Endothelial cell of umbilical vein (primary cell): ENCODE results near the gene SLC44A2. TPM values are rescaled to one million over a fixed set of nuclear protein-coding genes. Genes with fewer than 3 reads are reported as not detected.

Source experiments
- BruUV-seq: library from RNA; stranded (reverse); fragments of 400-500 nt; replicated peaks from 2 replicates; lab custom pipeline; 2021; lab: Mats Ljungman, UMichigan
- CTCF ChIA-PET: fragments of 300-600, 350-600 bp; sonication (Branson Sonifier 250); formaldehyde crosslinking; loops from one replicate; lab custom pipeline; 2021; ENCODE audit warnings: antibody characterized with exemption, inconsistent platforms; lab: Charles Lee
- POLR2A ChIA-PET: fragments of 300-600, 350-600 bp; sonication (Branson Sonifier 250); formaldehyde crosslinking; loops from one replicate; lab custom pipeline; 2021; ENCODE audit warnings: antibody characterized with exemption, inconsistent platforms; lab: Charles Lee
- DNase-seq: peaks from one replicate; pipeline ENCODE4 v3.0.0-alpha.2; 2011; ENCODE audit warnings: low read depth, low spot score
- FAIRE-seq: peaks from 2 replicates; lab custom pipeline; 2011; peaks lifted over from hg19 to GRCh38; lab: Jason Lieb, UNC
- H2AFZ ChIP-seq: 2 replicates; pipeline ENCODE4 v1.6.0; 2012; ENCODE audit warnings: low read depth, low read length, control low read depth, inconsistent platforms
- H3K27ac ChIP-seq: 2 replicates; pipeline ENCODE4 v1.5.1; 2011; ENCODE audit warnings: low read depth, mild to moderate bottlenecking, control low read depth, low read length, moderate library complexity; ENCODE audit not compliant: insufficient read depth
- H3K27me3 ChIP-seq, 2 experiments: 2 replicates each; pipeline versions ENCODE4 v1.6.0 to v1.6.1; 2011; ENCODE audit warnings: low read length in 2 of 2, mixed read lengths in 1 of 2; ENCODE audit not compliant: control insufficient read depth in 2 of 2, insufficient read depth in 2 of 2
- H3K36me3 ChIP-seq, 2 experiments: 2 replicates in 1 of 2; 3 replicates in 1 of 2; pipeline ENCODE4 v1.5.1; 2011; ENCODE audit warnings: low read length in 2 of 2, mild to moderate bottlenecking in 1 of 2, moderate library complexity in 1 of 2; ENCODE audit not compliant: control insufficient read depth in 2 of 2, insufficient read depth in 2 of 2; ENCODE audit errors: extremely low read depth in 1 of 2
- H3K4me1 ChIP-seq: 3 replicates; pipeline ENCODE4 v1.5.1; 2011; ENCODE audit warnings: mild to moderate bottlenecking, low read length; ENCODE audit not compliant: control insufficient read depth, insufficient read depth; ENCODE audit errors: extremely low read depth
- H3K4me2 ChIP-seq: 2 replicates; pipeline ENCODE4 v1.6.1; 2011; ENCODE audit warnings: low read length, control low read depth, mixed read lengths; ENCODE audit not compliant: insufficient read depth
- H3K4me3 ChIP-seq, 3 experiments: fragments of 200-600 bp in 1 of 3; sonication (generic), shearing (Covaris generic) in 1 of 3; replicated peaks in 1 of 3; 2 replicates each; pipeline ENCODE4 v1.5.1; 2011 to 2016; ENCODE audit warnings: control low read depth in 3 of 3, low read length in 3 of 3, mild to moderate bottlenecking in 2 of 3, inconsistent platforms in 1 of 3, low read depth in 1 of 3, moderate library complexity in 1 of 3; ENCODE audit not compliant: insufficient read depth in 1 of 3
- H3K79me2 ChIP-seq: 2 replicates; pipeline ENCODE4 v1.6.0; 2012; ENCODE audit warnings: low read length, inconsistent platforms; ENCODE audit not compliant: control insufficient read depth, insufficient read depth
- H3K9ac ChIP-seq: replicated peaks from 2 replicates; pipeline ENCODE3; 2011; ENCODE audit warnings: low read length, control low read depth; ENCODE audit not compliant: insufficient read depth; ENCODE audit errors: extremely low read depth
- H3K9me1 ChIP-seq: replicated peaks from 3 replicates; pipeline ENCODE4 v1.6.0; 2011; ENCODE audit warnings: mild to moderate bottlenecking, low read length; ENCODE audit not compliant: control insufficient read depth, insufficient read depth; ENCODE audit errors: extremely low read depth
- H3K9me3 ChIP-seq: replicated peaks from 2 replicates; pipeline ENCODE4 v1.5.1; 2012; ENCODE audit warnings: low read length, inconsistent platforms; ENCODE audit not compliant: control insufficient read depth, insufficient read depth
- H4K20me1 ChIP-seq: replicated peaks from 2 replicates; pipeline ENCODE3; 2011; ENCODE audit warnings: mild to moderate bottlenecking, low read length; ENCODE audit not compliant: control insufficient read depth, insufficient read depth; ENCODE audit errors: extremely low read depth
- GATA2 ChIP-seq: IDR thresholded peaks from 2 replicates; pipeline ENCODE4 v1.7.0; 2011; ENCODE audit warnings: low read depth, mild to moderate bottlenecking, moderate library complexity, mixed read lengths, low read length; ENCODE audit not compliant: insufficient read length, insufficient read depth
- JUN ChIP-seq: IDR thresholded peaks from 2 replicates; pipeline ENCODE4 v1.6.1; 2011; ENCODE audit warnings: borderline replicate concordance, low read depth; ENCODE audit not compliant: insufficient read length, insufficient read depth
- MYC ChIP-seq: IDR thresholded peaks from one replicate; pipeline ENCODE4 v1.6.1; 2011; ENCODE audit warnings: mild to moderate bottlenecking, low read depth, low read length
- POLR2A ChIP-seq: IDR thresholded peaks from 2 replicates; pipeline ENCODE4 v1.6.1; 2012; ENCODE audit warnings: low read depth, mild to moderate bottlenecking, control low read depth, low read length
- POLR2AphosphoS5 ChIP-seq: IDR thresholded peaks from 2 replicates; pipeline ENCODE4 v1.6.1; 2012; ENCODE audit warnings: low read depth, mild to moderate bottlenecking, control low read depth, low read length, moderate library complexity; ENCODE audit not compliant: insufficient read depth
- dilution Hi-C: fragments of 300-500 bp; cut with MboI; formaldehyde crosslinking; loops from one replicate; pipeline ENCODE4 v1.15.0; 2019; ENCODE audit warnings: low sequenced_read_pairs; ENCODE audit not compliant: extremely low pct_ligation_motif_present
- intact Hi-C: fragments of 100-400 bp; cut with micrococcal nuclease; formaldehyde crosslinking; loops from one replicate; pipeline ENCODE4 v1.10.0; 2022
- polyA plus RNA-seq, 4 experiments: library from polyadenylated mRNA; depleted of rRNA in 3 of 4; stranded (reverse) in 3 of 4; unstranded in 1 of 4; fragments of >200 nt; gene quantifications; 2 replicates each; pipeline versions ENCODE4 v1.2.1 to v1.2.3, GENCODE V29; 2011 to 2012; ENCODE audit warnings: missing spikeins in 1 of 4
- total RNA-seq: library from RNA; stranded (reverse); gene quantifications from 2 replicates; pipeline ENCODE4 v1.2.3, GENCODE V29; 2021
- TF ChIP-seq, protein P1 (sequence below): IDR thresholded peaks from 2 replicates; pipeline ENCODE4 v1.6.1; 2011; ENCODE audit not compliant: insufficient read depth, insufficient read length
- TF ChIP-seq, protein P2 (sequence below), 2 donors: IDR thresholded peaks; 1 replicate in 1 of 2; 2 replicates in 1 of 2; pipeline ENCODE4 v1.5.1; 2011; ENCODE audit warnings: low read length in 2 of 2, mild to moderate bottlenecking in 2 of 2, moderate library complexity in 2 of 2, control low read depth in 1 of 2, inconsistent platforms in 1 of 2, low read depth in 1 of 2; ENCODE audit not compliant: insufficient read depth in 1 of 2; ENCODE audit errors: extremely low read depth in 1 of 2

The SLC44A2 gene
- total and polyA plus RNA-seq, 2 donors (not counting 3 experiments of a cell fraction or from before 2014, with no cell fraction given), result 97.7 to 130 TPM

DNA sequence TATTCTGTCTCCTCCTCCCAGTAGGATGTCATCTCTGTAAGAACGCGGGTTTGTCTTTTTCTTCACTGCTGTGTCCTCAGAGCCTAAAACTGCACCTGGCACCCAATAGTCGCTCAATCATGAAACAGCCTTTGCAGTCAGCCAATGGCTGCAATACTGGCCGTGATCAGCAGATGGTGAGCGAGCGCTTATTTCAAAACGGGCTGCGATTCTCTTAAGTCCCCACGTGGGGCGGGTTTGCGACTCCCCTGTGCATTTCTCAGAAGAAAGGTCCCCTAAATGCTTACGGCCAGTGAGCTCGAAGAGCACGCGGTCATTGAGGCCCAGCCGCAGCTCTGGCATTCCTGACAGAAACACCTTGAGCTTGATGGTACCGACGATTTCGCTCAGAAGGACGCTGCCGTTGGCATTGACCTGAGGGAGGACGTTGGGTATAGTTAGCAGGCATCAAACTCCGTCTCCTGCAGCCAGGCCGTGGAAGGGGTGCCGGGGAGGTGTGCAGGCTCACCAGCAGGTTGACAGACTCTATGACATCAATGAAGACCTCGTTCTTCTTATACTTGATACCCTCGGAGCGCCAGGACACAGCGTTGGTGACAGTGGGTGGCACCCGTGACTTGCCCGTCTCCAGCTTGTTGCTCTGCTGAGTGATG is 44.2 kb upstream of the SLC44A2 start:
- H3K4me1 ChIP-seq, result no peaks in the 10 kb centered on the region
- intact Hi-C loops (loop anchor here (1.0 to 5.0 kb wide), 4 partner anchors 24 to 118 kb away; partner anchors contain the start of gene SLC44A2), dilution Hi-C loops (no loop called here)
- no peaks in the 10 kb centered on the region for H3K36me3 ChIP-seq
- peak; percentile 96 for FAIRE-seq
- H3K27ac ChIP-seq, result no peak overlapping the region
- no peaks in the 10 kb centered on the region for H3K27me3 ChIP-seq
- ChIA-PET CTCF (interaction anchor here (0.6 to 9.1 kb wide), 51 partner anchors 9 to 283 kb away, joined by 3 to 654 read pairs (median 4); partner anchors contain the start of genes CDC37, KRI1, QTRT1 and SLC44A2), POLR2A (interaction anchor here (0.5 to 1.2 kb wide), 3 partner anchors 60 to 438 kb away, joined by 3 to 6 read pairs (median 5); no protein-coding TSS in a partner anchor)
- peak overlapping the region; percentile 72 for H2AFZ ChIP-seq
- H3K9ac ChIP-seq, result no peak overlapping the region
- H3K4me2 ChIP-seq, result no peak overlapping the region
- H3K79me2 ChIP-seq, result no peaks in the 10 kb centered on the region
- H3K9me1 ChIP-seq, result no peaks in the 10 kb centered on the region
- H3K4me3 ChIP-seq, result no peak overlapping the region
- H4K20me1 ChIP-seq, result no peaks in the 10 kb centered on the region
- no TSS peak for BruUV-seq
- DNase-seq, result peak; percentile 88
- TF ChIP-seq MYC, result no peak
- TF ChIP-seq, protein P1, sequence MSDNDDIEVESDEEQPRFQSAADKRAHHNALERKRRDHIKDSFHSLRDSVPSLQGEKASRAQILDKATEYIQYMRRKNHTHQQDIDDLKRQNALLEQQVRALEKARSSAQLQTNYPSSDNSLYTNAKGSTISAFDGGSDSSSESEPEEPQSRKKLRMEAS, result peak; percentile 60
- no peak for TF ChIP-seq GATA2
- no peak for TF ChIP-seq JUN
- TF ChIP-seq, protein P2, sequence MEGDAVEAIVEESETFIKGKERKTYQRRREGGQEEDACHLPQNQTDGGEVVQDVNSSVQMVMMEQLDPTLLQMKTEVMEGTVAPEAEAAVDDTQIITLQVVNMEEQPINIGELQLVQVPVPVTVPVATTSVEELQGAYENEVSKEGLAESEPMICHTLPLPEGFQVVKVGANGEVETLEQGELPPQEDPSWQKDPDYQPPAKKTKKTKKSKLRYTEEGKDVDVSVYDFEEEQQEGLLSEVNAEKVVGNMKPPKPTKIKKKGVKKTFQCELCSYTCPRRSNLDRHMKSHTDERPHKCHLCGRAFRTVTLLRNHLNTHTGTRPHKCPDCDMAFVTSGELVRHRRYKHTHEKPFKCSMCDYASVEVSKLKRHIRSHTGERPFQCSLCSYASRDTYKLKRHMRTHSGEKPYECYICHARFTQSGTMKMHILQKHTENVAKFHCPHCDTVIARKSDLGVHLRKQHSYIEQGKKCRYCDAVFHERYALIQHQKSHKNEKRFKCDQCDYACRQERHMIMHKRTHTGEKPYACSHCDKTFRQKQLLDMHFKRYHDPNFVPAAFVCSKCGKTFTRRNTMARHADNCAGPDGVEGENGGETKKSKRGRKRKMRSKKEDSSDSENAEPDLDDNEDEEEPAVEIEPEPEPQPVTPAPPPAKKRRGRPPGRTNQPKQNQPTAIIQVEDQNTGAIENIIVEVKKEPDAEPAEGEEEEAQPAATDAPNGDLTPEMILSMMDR (IDR thresholded peaks at IDR 0.05; ENCODE audit: extremely low read depth in 1 of 2, insufficient read depth in 1 of 2, low read depth in 1 of 2, low read length in 2 of 2), result peak; percentile 98
- no peak for TF ChIP-seq POLR2AphosphoS5
- TF ChIP-seq POLR2A, result no peak
- H3K9me3 ChIP-seq, result no peaks in the 10 kb centered on the region
